Fibroblast of skin of back (primary cell): ENCODE measurements around the gene DCAF8L1. TPM values are rescaled to one million over a fixed set of nuclear protein-coding genes. Genes with fewer than 3 reads are reported as not detected.
"Not testable (repeated sequence)": the region's sequence is repeated elsewhere in the genome, so short reads cannot be mapped to it uniquely, and the experiment has no call there.

ENCODE experiments used
- DNase-seq: peaks from one replicate; pipeline ENCODE4 v3.0.0-alpha.2; 2013
- polyA plus RNA-seq, 2 experiments: library from polyadenylated mRNA; unstranded; fragments of 120-200 nt; gene quantifications; one replicate each; pipeline ENCODE4 v1.2.1, GENCODE V29; 2013; ENCODE audit not compliant: insufficient read length in 2 of 2

DCAF8L1 gene
- polyA plus RNA-seq (2013, experiment 1 of 2; ENCODE audit: insufficient read length): not detected
- not detected for polyA plus RNA-seq (2013, experiment 2 of 2; ENCODE audit: insufficient read length)

- no peak for DNase-seq
Observed at GRCh38 chrX:27981349-27981748, at the start of gene DCAF8L1. Gene DCAF8L1, minus strand, starts transcription at chrX:27981449. Its CDS starts 115 bp downstream, at chrX:27981334.

DNA sequence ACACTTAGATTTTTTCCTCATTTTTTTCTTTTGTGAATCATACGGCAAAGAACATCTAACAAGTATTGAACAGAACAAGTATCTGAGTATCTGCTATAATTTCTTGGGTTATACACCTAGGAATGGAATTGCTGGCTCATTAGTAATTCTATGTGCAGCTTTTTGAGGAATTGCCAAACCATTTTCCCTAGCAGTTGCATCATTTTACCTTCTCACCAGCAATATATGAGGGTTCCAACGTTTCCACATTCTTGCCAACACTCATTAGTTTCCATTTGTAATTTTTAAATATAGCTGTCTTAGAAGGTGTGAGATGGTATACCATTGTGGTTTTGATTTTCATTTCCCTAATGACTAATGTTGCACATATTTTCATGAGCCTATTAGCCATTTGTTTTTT, 41.1 kb upstream of the DCAF8L1 start:
- no peak for DNase-seq

DNA sequence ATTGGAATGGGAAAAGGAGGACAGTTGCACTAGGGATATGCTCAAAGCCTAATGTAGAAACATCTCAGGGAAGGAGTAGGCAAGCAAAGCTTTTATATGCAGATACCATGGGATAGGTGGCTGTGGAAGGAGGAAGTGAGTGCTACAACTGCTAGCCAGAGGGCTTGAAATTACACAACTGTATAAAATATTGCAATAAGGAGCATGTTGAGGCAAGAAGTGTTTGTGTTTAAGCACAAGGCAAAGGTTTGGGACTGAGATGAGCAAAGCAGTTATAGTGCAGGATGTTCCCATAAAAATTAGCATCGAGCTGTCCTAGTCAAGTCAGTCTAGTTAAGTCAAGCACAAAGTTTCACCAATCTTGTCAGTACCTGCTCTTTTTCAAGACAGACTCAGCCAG, 35.6 kb upstream of the DCAF8L1 start:
- DNase-seq: no peak

GRCh38 chrX:28015993-28016392, 34.7 kb upstream of the DCAF8L1 start:
- DNase-seq: no peak

DNA sequence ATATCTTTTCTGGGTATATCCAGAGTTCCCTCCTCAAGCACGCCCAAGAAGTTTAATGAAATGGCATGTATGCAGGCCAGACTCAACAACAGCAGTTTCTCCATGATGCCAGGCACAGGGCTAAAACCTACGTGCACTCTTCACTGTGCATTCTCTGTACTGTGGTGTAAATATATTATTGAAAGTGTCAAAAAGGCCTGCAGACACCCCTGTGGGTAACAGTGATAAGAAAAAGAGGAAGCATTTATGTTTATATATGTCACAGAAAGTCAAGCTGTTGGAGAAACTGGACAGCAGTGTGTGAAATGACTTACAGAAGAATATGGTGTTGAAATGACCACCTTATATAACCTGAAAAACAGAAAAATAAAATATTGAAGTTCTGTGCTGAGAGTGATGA, 29.6 kb upstream of the DCAF8L1 start:
- no peak for DNase-seq

DNA sequence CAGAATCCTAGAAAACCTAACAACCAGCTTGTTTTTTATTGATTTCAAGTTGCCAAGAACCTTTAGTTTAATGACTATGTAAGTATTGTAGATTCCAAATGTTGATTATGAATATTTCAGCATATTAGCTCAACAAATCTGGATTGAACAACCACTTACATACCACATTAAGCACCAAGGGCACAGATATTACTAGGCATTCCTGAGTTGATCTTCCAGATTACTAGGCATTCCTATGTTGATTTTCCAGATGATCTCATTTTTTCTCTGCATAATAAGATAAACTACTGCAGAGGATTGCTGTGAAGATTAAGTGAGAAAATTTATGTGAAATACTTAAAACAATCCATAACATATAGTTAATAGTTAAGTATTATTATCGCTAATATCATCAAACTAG, 17.4 kb upstream of the DCAF8L1 start:
- DNase-seq: peak; percentile 2

GRCh38 chrX:27997622-27998021, 16.4 kb upstream of the DCAF8L1 start:
- DNase-seq: no peak

GRCh38 chrX:27996132-27996531, 14.9 kb upstream of the DCAF8L1 start:
- no peak for DNase-seq

GRCh38 chrX:27995611-27996010, 14.4 kb upstream of the DCAF8L1 start:
- no peak for DNase-seq

GRCh38 chrX:27987862-27988646, 6.8 kb upstream of the DCAF8L1 start:
- no peak for DNase-seq

GRCh38 chrX:27976934-27977333, 4.3 kb downstream of the DCAF8L1 start:
- DNase-seq: not testable (repeated sequence)

GRCh38 chrX:27976284-27976683, 5.0 kb downstream of the DCAF8L1 start:
- DNase-seq: no peak

- DNase-seq: no peak
Observed at GRCh38 chrX:27968878-27969277, 12.4 kb downstream of the DCAF8L1 start.

DNA sequence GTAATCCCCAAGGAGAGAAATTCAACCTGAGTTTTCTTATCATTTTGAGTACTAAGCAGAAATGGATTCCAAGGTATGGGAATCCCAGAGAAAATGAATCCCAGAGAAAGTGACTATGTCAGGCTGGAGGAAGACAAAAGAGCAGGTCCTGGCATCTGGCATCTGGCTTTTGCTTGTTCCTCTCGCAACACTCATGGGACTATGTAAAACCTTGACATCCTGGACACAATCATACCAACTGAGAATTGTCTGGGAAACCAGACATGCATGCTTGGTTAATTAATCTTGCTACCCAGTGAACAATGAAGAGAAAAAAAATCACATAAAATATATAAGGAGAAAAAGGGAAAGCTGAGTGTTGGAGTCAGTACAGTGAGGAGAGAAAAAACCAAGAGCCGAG, 12.9 kb downstream of the DCAF8L1 start:
- DNase-seq: no peak

- DNase-seq: peak; percentile 13
Observed at GRCh38 chrX:27966955-27967354, 14.3 kb downstream of the DCAF8L1 start.

- peak; percentile 0 for DNase-seq
Observed at GRCh38 chrX:27966492-27966891, 14.8 kb downstream of the DCAF8L1 start.

GRCh38 chrX:27965348-27965747, 15.9 kb downstream of the DCAF8L1 start:
- not testable (repeated sequence) for DNase-seq

DNA sequence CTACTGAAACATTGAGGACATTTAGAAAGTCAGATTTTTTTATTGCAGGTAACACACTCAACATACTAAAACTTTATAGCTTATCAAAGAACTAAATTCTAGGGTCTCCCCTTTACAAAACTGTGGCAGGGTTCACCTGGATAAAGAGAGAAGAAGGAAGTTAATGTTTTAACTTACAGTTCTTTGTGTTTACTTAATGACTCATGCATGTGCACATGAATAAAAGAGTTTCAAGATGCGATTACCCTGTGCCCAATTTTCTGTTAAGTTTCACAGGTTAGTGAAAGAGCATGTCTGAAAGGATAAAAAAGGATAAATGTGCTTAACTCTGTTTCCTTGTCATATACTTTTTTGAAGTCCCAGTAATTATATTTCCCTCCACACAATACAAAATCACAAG, 16.8 kb downstream of the DCAF8L1 start:
- no peak for DNase-seq

DNA sequence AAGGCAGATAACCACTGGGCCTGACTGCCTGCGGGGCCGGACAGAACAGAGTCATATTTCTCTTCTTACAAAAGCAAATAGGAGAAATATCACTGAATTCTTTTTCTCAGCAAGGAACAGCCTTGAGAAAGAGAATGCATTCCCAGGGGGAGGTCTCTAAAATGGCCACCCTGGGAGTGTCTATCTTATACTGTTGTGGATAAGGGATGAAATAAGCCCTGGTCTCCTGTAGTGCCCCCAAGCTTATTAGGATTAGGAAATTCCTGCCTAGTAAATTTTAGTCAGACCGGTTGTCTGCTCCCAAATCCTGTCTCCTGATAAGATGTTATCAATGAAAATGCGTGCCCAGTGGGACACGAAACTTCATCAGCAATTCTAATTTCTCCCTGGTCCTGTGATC, 20.8 kb downstream of the DCAF8L1 start:
- not testable (repeated sequence) for DNase-seq

DNA sequence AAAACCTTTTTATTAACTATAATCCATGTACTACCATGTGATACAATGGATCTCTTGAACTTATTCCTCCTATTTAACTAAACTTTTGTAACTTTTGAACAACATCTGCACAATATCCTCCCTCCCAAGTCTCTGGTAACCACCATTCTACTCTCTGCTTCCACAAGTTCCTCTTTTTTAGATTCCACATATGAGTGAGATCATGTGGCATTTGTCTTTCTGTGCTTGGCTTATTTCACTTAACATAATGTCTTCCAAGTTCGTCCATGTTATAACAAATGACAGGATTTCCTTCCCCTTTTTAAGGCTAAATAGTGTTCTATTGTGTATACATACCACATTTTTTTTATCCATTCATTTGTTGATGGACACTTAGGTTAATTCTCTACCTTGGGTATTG, 28.1 kb downstream of the DCAF8L1 start:
- no peak for DNase-seq

- DNase-seq: no peak
Observed at GRCh38 chrX:27933361-27933760, 47.9 kb downstream of the DCAF8L1 start.
